ENCODE data around the gene TMEM151A. TPM values are rescaled to one million over a fixed set of nuclear protein-coding genes. Genes with fewer than 3 reads are reported as not detected.

The TMEM151A gene
- total RNA-seq, 2 experiments from 2014 or later = 0.11 to 0.14 TPM

GRCh38 chr11:66292543-66293332, 1.0 kb downstream of the TMEM151A start:
- H3K4me1 ChIP-seq (ENCODE audit: insufficient read depth, low read length) = peaks cover 38% of the 10 kb centered on the region
- ATAC-seq (ENCODE audit: poor library complexity) = no peak
- no peaks in the 10 kb centered on the region for H3K36me3 ChIP-seq (ENCODE audit: insufficient read depth, low read length)
- CTCF ChIA-PET = no interaction called here
- H3K27me3 ChIP-seq (ENCODE audit: control insufficient read depth in 1 of 2, insufficient read depth in 2 of 2, low read length in 2 of 2) = peaks cover 18 to 23% of the 10 kb centered on the region in 2 experiments
- peaks cover 0 to 9% of the 10 kb centered on the region in 2 experiments for H3K9me3 ChIP-seq (ENCODE audit: control insufficient read depth in 1 of 2, insufficient read depth in 1 of 2, low read length in 2 of 2)
- no peak overlapping the region for H3K4me3 ChIP-seq (ENCODE audit: low read length)
- H3K27me3 Mint-ChIP-seq = peaks cover 24% of the 10 kb centered on the region
- H3K4me1 Mint-ChIP-seq (ENCODE audit: low read depth) = peaks cover 23% of the 10 kb centered on the region
- H3K36me3 Mint-ChIP-seq (ENCODE audit: low read depth) = no peaks in the 10 kb centered on the region
- DNase-seq = peak in 1 of 14 experiments; percentile 41
- no peak overlapping the region for H3K27ac Mint-ChIP-seq
- intact Hi-C loops (cut with DNase I, micrococcal nuclease) = no loop called here
- POLR2A ChIA-PET = no interaction called here
- TF ChIP-seq, protein P1, sequence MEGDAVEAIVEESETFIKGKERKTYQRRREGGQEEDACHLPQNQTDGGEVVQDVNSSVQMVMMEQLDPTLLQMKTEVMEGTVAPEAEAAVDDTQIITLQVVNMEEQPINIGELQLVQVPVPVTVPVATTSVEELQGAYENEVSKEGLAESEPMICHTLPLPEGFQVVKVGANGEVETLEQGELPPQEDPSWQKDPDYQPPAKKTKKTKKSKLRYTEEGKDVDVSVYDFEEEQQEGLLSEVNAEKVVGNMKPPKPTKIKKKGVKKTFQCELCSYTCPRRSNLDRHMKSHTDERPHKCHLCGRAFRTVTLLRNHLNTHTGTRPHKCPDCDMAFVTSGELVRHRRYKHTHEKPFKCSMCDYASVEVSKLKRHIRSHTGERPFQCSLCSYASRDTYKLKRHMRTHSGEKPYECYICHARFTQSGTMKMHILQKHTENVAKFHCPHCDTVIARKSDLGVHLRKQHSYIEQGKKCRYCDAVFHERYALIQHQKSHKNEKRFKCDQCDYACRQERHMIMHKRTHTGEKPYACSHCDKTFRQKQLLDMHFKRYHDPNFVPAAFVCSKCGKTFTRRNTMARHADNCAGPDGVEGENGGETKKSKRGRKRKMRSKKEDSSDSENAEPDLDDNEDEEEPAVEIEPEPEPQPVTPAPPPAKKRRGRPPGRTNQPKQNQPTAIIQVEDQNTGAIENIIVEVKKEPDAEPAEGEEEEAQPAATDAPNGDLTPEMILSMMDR (IDR thresholded peaks at IDR 0.05) = no peak
- peak overlapping the region; percentile 49 for H3K4me3 Mint-ChIP-seq
- H3K27ac ChIP-seq (ENCODE audit: low read depth in 1 of 2, low read length in 2 of 2) = no peak overlapping the region
- H3K9me3 Mint-ChIP-seq = no peaks in the 10 kb centered on the region

DNA sequence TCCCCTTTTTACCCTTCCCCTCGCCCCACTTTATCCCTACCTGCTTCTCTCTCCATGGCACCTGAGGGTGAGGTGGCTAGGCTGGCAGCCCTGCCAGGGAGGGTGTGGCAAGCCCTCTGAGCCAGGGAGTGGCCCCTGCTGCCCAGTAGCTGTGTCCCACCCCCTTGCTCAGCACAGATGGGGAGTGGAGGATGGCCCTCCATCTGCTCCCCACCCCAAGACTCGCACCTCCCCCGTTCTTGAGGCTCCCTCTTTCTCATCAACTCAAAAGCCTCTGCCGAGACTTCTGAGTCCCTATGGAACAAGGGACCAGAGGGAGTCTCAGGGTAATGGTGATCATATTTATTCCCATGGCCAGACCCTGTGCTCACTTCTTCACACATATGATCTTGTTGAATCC, 1.7 kb downstream of the TMEM151A start:
- H3K27ac ChIP-seq (ENCODE audit: low read depth in 1 of 2, low read length in 2 of 2) = no peak overlapping the region
- Mint-ChIP-seq H3K27me3 (peaks cover 24% of the 10 kb centered on the region), H3K9me3 (no peaks in the 10 kb centered on the region), H3K4me1 (ENCODE audit: low read depth) (peaks cover 23% of the 10 kb centered on the region), H3K27ac (no peak overlapping the region), H3K4me3 (peak overlapping the region; percentile 49), H3K36me3 (ENCODE audit: low read depth) (no peaks in the 10 kb centered on the region)
- H3K4me1 ChIP-seq (ENCODE audit: insufficient read depth, low read length) = peaks cover 32% of the 10 kb centered on the region
- H3K27me3 ChIP-seq (ENCODE audit: control insufficient read depth in 1 of 2, insufficient read depth in 2 of 2, low read length in 2 of 2) = peaks cover 18 to 23% of the 10 kb centered on the region in 2 experiments
- ChIA-PET POLR2A (no interaction called here), CTCF (no interaction called here)
- peaks cover 0 to 9% of the 10 kb centered on the region in 2 experiments for H3K9me3 ChIP-seq (ENCODE audit: control insufficient read depth in 1 of 2, insufficient read depth in 1 of 2, low read length in 2 of 2)
- no peak for ATAC-seq (ENCODE audit: poor library complexity)
- H3K4me3 ChIP-seq (ENCODE audit: low read length) = no peak overlapping the region
- intact Hi-C loops (cut with DNase I, micrococcal nuclease) = no loop called here
- no peaks in the 10 kb centered on the region for H3K36me3 ChIP-seq (ENCODE audit: insufficient read depth, low read length)
- no peak for DNase-seq
- TF ChIP-seq, protein P1 (IDR thresholded peaks at IDR 0.05) = no peak

- ChIA-PET POLR2A (no interaction called here), CTCF (no interaction called here)
- peaks cover 24% of the 10 kb centered on the region for H3K27me3 Mint-ChIP-seq
- H3K27ac Mint-ChIP-seq = no peak overlapping the region
- no peaks in the 10 kb centered on the region for H3K36me3 Mint-ChIP-seq (ENCODE audit: low read depth)
- no peak overlapping the region for H3K4me3 Mint-ChIP-seq
- ATAC-seq (ENCODE audit: poor library complexity) (no peak), DNase-seq (no peak)
- no peak overlapping the region for H3K4me3 ChIP-seq (ENCODE audit: low read length)
- H3K4me1 ChIP-seq (ENCODE audit: insufficient read depth, low read length) = peaks cover 28% of the 10 kb centered on the region
- H3K4me1 Mint-ChIP-seq (ENCODE audit: low read depth) = peaks cover 21% of the 10 kb centered on the region
- intact Hi-C loops (cut with DNase I, micrococcal nuclease) = no loop called here
- H3K36me3 ChIP-seq (ENCODE audit: insufficient read depth, low read length) = no peaks in the 10 kb centered on the region
- no peak overlapping the region for H3K27ac ChIP-seq (ENCODE audit: low read depth in 1 of 2, low read length in 2 of 2)
- TF ChIP-seq, protein P1 (IDR thresholded peaks at IDR 0.05) = no peak
- peaks cover 0 to 9% of the 10 kb centered on the region in 2 experiments for H3K9me3 ChIP-seq (ENCODE audit: control insufficient read depth in 1 of 2, insufficient read depth in 1 of 2, low read length in 2 of 2)
- no peaks in the 10 kb centered on the region for H3K9me3 Mint-ChIP-seq
- peaks cover 18 to 23% of the 10 kb centered on the region in 2 experiments for H3K27me3 ChIP-seq (ENCODE audit: control insufficient read depth in 1 of 2, insufficient read depth in 2 of 2, low read length in 2 of 2)
Measured at GRCh38 chr11:66293777-66294625, 2.3 kb downstream of the TMEM151A start.
